Ishikawa (cell line): ENCODE data around the gene RNF214.

Experiments used
- CEBPB ChIP-seq: IDR thresholded peaks from 2 replicates; pipeline ENCODE4 v1.6.1; 2012
- CREB1 ChIP-seq: IDR thresholded peaks from 2 replicates; pipeline ENCODE4 v1.6.1; 2012; ENCODE audit warnings: low read depth
- EGR1 ChIP-seq: IDR thresholded peaks from 2 replicates; pipeline ENCODE4 v1.6.1; 2012
- EP300 ChIP-seq: IDR thresholded peaks from 2 replicates; pipeline ENCODE4 v1.6.1; 2012; ENCODE audit warnings: borderline replicate concordance
- FOXM1 ChIP-seq: IDR thresholded peaks from 2 replicates; pipeline ENCODE4 v1.6.1; 2012; ENCODE audit warnings: low read depth, borderline replicate concordance
- MAX ChIP-seq: IDR thresholded peaks from 2 replicates; pipeline ENCODE4 v1.6.1; 2012
- NFIC ChIP-seq: IDR thresholded peaks from 2 replicates; pipeline ENCODE4 v1.6.1; 2012
- RAD21 ChIP-seq: IDR thresholded peaks from 2 replicates; pipeline ENCODE4 v1.6.1; 2012; ENCODE audit warnings: low read depth
- TAF1 ChIP-seq: IDR thresholded peaks from 2 replicates; pipeline ENCODE4 v1.6.1; 2012; ENCODE audit warnings: low read depth, mild to moderate bottlenecking
- TCF12 ChIP-seq: IDR thresholded peaks from 2 replicates; pipeline ENCODE4 v1.6.1; 2012; ENCODE audit warnings: low read depth
- TEAD4 ChIP-seq: IDR thresholded peaks from 2 replicates; pipeline ENCODE4 v1.6.1; 2012
- USF1 ChIP-seq: IDR thresholded peaks from 2 replicates; pipeline ENCODE4 v1.6.1; 2012
- YY1 ChIP-seq: IDR thresholded peaks from 2 replicates; pipeline ENCODE4 v1.6.1; 2012; ENCODE audit warnings: low read depth
- ZBTB7A ChIP-seq: IDR thresholded peaks from 2 replicates; pipeline ENCODE4 v1.6.1; 2012; ENCODE audit warnings: low read depth
- TF ChIP-seq, protein P1 (sequence below): IDR thresholded peaks from 2 replicates; pipeline ENCODE4 v1.6.1; 2012; ENCODE audit warnings: low read depth, mild to moderate bottlenecking

RNF214 gene

GRCh38 chr11:117189941-117190544 lies 42.4 kb upstream of the RNF214 start:
- TF ChIP-seq CEBPB: no peak
- TF ChIP-seq EP300: no peak
- no peak for TF ChIP-seq NFIC
- no peak for TF ChIP-seq TEAD4
- no peak for TF ChIP-seq CREB1
- no peak for TF ChIP-seq TAF1

DNA sequence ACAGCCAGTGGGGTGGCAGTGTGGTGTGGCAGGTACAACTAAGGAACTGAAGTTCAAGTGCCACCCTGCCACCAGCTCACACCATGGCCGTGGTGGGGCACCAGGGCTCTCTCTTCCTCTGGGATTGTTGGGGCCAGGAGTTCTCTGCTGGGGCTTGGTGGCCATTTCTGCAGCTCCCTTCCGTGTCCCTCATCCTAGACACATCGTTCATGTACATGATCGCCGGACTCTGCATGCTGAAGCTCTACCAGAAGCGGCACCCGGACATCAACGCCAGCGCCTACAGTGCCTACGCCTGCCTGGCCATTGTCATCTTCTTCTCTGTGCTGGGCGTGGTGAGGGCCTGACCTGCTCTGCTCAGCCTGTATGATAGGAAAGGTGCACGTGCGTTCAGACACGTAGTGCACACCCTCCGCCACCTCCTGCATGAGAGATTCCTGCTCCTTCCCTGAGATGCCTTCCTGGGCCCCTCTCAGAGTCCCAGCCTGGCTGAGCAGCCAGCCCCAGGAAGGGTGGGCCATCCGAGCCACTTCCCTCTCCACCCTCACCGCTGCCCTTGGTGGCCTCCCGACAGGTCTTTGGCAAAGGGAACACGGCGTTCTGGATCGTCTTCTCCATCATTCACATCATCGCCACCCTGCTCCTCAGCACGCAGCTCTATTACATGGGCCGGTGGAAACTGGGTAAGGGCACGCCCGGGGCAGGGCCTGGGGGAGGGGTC lies 40.6 kb upstream of the RNF214 start:
- TF ChIP-seq NFIC (no peak), TAF1 (no peak), YY1 (no peak)
- TF ChIP-seq, protein P1, sequence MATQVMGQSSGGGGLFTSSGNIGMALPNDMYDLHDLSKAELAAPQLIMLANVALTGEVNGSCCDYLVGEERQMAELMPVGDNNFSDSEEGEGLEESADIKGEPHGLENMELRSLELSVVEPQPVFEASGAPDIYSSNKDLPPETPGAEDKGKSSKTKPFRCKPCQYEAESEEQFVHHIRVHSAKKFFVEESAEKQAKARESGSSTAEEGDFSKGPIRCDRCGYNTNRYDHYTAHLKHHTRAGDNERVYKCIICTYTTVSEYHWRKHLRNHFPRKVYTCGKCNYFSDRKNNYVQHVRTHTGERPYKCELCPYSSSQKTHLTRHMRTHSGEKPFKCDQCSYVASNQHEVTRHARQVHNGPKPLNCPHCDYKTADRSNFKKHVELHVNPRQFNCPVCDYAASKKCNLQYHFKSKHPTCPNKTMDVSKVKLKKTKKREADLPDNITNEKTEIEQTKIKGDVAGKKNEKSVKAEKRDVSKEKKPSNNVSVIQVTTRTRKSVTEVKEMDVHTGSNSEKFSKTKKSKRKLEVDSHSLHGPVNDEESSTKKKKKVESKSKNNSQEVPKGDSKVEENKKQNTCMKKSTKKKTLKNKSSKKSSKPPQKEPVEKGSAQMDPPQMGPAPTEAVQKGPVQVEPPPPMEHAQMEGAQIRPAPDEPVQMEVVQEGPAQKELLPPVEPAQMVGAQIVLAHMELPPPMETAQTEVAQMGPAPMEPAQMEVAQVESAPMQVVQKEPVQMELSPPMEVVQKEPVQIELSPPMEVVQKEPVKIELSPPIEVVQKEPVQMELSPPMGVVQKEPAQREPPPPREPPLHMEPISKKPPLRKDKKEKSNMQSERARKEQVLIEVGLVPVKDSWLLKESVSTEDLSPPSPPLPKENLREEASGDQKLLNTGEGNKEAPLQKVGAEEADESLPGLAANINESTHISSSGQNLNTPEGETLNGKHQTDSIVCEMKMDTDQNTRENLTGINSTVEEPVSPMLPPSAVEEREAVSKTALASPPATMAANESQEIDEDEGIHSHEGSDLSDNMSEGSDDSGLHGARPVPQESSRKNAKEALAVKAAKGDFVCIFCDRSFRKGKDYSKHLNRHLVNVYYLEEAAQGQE: no peak

DNA sequence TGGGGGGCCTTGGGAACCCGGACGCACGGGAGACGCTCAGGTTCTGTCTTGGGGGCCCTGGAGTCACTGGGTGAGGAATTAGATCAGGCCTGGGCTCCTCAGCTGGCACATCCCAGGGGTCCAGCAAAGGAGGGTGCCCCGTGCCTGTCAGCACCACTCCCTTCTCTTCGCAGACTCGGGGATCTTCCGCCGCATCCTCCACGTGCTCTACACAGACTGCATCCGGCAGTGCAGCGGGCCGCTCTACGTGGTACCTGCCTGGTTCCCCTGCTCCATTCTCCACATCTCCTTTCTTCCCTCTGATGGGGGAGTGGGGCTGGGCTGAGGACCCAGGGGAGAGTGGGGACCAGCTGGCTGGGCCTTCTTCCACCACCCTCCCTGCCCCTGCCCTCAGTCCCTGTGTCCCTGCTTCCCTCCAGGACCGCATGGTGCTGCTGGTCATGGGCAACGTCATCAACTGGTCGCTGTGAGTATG lies 40.0 kb upstream of the RNF214 start:
- no peak for TF ChIP-seq YY1
- TF ChIP-seq CREB1: no peak
- TF ChIP-seq, protein P1: no peak
- no peak for TF ChIP-seq FOXM1
- no peak for TF ChIP-seq TAF1
- TF ChIP-seq TCF12: no peak
- TF ChIP-seq MAX: no peak
- TF ChIP-seq EP300: no peak
- no peak for TF ChIP-seq RAD21
- no peak for TF ChIP-seq CEBPB
- TF ChIP-seq TEAD4: no peak
- TF ChIP-seq NFIC: no peak
- no peak for TF ChIP-seq ZBTB7A
- TF ChIP-seq USF1: no peak
- no peak for TF ChIP-seq EGR1

DNA sequence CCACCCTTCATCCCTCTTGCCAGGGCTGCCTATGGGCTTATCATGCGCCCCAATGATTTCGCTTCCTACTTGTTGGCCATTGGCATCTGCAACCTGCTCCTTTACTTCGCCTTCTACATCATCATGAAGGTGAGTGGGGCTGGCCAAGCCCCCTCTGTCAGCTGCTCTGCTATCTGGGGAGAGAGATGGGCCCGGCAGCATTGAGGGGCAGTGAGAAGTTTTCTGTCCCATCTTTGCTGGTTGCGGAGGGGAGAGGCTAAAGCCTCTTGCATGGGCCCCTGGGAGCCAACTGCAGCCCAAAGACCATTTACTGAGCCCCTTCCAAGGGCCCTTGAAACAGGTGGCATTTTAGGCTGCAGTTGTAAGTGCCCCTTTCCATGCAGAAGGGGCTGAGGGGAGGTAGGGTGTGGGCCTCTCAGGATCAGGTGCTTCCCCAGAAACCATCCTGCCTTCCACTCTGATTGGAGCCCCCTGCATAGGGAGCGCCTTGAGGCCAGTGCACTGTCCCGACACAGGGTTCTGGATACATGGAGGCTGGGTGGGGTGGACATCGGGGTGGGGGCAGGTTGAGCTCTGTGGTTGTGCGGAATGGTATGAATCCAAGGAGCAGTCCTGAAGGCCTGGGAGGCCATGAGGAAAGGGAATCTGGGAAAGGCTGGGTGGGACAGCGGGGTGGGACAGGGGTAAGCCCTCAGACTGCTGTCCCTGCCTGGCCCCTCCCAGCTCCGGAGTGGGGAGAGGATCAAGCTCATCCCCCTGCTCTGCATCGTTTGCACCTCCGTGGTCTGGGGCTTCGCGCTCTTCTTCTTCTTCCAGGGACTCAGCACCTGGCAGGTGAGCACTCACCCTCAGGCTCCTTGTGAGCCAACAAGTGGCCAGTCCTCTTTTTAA lies 39.1 kb upstream of the RNF214 start:
- TF ChIP-seq EP300 (no peak), FOXM1 (no peak), NFIC (no peak), TCF12 (no peak), TAF1 (no peak), TEAD4 (no peak), CREB1 (no peak), USF1 (no peak), MAX (no peak), CEBPB (no peak), YY1 (no peak), ZBTB7A (no peak), EGR1 (no peak), RAD21 (no peak)
- TF ChIP-seq, protein P1: no peak
